Measurements from ENCODE around the gene GAL. TPM values are rescaled to one million over a fixed set of nuclear protein-coding genes. Genes with fewer than 3 reads are reported as not detected.

Gene GAL
- total RNA-seq, 1 experiment from 2014 or later, result 65.2 TPM

DNA sequence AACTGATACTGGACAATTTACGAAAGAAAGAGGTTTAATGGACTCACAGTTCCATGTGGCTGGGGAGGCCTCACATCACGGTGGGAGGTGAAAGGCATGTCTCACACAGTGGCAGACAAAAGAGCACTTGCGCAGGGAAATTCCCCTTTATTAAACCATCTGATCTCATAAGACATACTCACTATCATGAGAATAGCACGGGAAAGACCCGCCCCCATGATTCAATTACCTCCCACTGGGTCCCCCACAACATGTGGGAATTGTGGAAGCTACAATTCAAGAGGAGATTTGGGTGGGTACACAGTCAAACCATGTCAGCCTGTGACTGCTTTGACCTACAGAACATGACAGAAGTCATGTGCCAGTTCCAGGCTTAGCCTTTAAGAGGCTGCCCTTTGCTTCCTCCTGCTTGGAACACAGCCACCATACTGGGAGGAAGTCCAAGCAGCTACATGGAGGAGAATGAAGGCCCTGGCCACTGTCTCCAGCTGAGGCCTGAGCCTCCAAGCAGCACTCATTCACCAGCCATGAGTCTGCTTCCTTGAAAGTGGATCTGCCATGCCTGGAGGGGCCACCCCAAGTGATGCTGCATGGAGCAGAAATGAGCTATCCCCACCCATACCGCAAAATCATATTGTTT, 10.9 kb upstream of the GAL start:
- Histone ChIP-seq H4K91ac (ENCODE audit: insufficient read length, low read depth, low read length) (no peak overlapping the region), H4K20me1 (ENCODE audit: control insufficient read depth, insufficient read depth, insufficient read length) (no peaks in the 10 kb centered on the region), H3K14ac (ENCODE audit: insufficient read depth, low read length) (no peak overlapping the region), H3K18ac (ENCODE audit: insufficient read length, low read depth, low read length) (no peak overlapping the region), H3K9me3 (ENCODE audit: control insufficient read depth, low read depth, low read length) (no peaks in the 10 kb centered on the region), H2BK120ac (ENCODE audit: low read depth, low read length, poor library complexity, severe bottlenecking) (no peak overlapping the region), H2BK15ac (ENCODE audit: low read depth, low read length) (no peak overlapping the region), H3K9ac (ENCODE audit: extremely low read depth, insufficient read length, low read length) (no peak overlapping the region), H3K23me2 (ENCODE audit: insufficient read length, low read depth, low read length, poor library complexity, severe bottlenecking) (no peaks in the 10 kb centered on the region), H3K79me1 (ENCODE audit: insufficient read depth, low read depth, low read length, poor library complexity, severe bottlenecking) (no peaks in the 10 kb centered on the region), H3K56ac (ENCODE audit: insufficient read length, low read depth, low read length) (no peak overlapping the region), H2AFZ (ENCODE audit: low read length) (no peak overlapping the region), H2BK20ac (ENCODE audit: low read depth, low read length, poor library complexity, severe bottlenecking) (no peak overlapping the region), H2AK5ac (ENCODE audit: insufficient read length, low read length) (no peak overlapping the region), H3K23ac (ENCODE audit: insufficient read length, low read depth, low read length) (no peak overlapping the region), H2BK5ac (ENCODE audit: insufficient read length, low read length) (no peak overlapping the region), H3K4ac (ENCODE audit: low read depth, low read length) (no peak overlapping the region), H3T11ph (ENCODE audit: low read length) (no peak overlapping the region), H3K4me1 (ENCODE audit: insufficient read depth, low read length) (no peaks in the 10 kb centered on the region), H3K27ac (ENCODE audit: insufficient read length, low read depth, low read length) (no peak overlapping the region), H4K5ac (ENCODE audit: insufficient read length, low read depth, low read length) (no peak overlapping the region), H2BK12ac (ENCODE audit: insufficient read length, low read depth, low read length) (no peak overlapping the region), H4K8ac (replicated peaks; ENCODE audit: insufficient read length, low read depth, low read length) (no peak overlapping the region), H3K79me2 (ENCODE audit: insufficient read depth, low read length) (no peaks in the 10 kb centered on the region), H3K27me3 (ENCODE audit: insufficient read depth, low read length) (no peaks in the 10 kb centered on the region), H3K4me2 (ENCODE audit: insufficient read depth, insufficient read length, low read length) (no peak overlapping the region)
- Mint-ChIP-seq H3K9me3 (no peaks in the 10 kb centered on the region), H3K27me3 (ENCODE audit: low read depth) (no peaks in the 10 kb centered on the region; the same call in 1 of the 2 replicates), H3K36me3 (ENCODE audit: insufficient read depth in 1 of 3, low read depth in 3 of 3) (no peaks in the 10 kb centered on the region), H3K4me1 (peaks cover 15 to 17% of the 10 kb centered on the region in 2 experiments), H3K27ac (no peak overlapping the region; a peak in 1 of 7 replicates), H3K4me3 (no peak overlapping the region)
- WGBS (ENCODE audit: extremely low coverage, insufficient read length, low lambda C conversion rate), result no CpG with 5 or more reads among the region's 6 CpGs
- TF ChIP-seq, protein P1, sequence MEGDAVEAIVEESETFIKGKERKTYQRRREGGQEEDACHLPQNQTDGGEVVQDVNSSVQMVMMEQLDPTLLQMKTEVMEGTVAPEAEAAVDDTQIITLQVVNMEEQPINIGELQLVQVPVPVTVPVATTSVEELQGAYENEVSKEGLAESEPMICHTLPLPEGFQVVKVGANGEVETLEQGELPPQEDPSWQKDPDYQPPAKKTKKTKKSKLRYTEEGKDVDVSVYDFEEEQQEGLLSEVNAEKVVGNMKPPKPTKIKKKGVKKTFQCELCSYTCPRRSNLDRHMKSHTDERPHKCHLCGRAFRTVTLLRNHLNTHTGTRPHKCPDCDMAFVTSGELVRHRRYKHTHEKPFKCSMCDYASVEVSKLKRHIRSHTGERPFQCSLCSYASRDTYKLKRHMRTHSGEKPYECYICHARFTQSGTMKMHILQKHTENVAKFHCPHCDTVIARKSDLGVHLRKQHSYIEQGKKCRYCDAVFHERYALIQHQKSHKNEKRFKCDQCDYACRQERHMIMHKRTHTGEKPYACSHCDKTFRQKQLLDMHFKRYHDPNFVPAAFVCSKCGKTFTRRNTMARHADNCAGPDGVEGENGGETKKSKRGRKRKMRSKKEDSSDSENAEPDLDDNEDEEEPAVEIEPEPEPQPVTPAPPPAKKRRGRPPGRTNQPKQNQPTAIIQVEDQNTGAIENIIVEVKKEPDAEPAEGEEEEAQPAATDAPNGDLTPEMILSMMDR (conservative IDR thresholded peaks at IDR 0.05), result no peak
- no peak for DNase-seq
